GM12865 (cell line): ENCODE results near the gene ZNF92.
"Not testable (repeated sequence)": the region's sequence is repeated elsewhere in the genome, so short reads cannot be mapped to it uniquely, and the experiment has no call there.

Experiments used
- DNase-seq: peaks from one replicate; pipeline ENCODE4 v3.0.0; 2010; ENCODE audit warnings: low read depth
- H3K4me3 ChIP-seq: 2 replicates; pipeline ENCODE4 v1.5.1; 2011; ENCODE audit warnings: mild to moderate bottlenecking, low read depth, low read length, control low read depth
- CTCF ChIP-seq: IDR thresholded peaks from 2 replicates; pipeline ENCODE4 v1.5.1; 2011; ENCODE audit warnings: low read length, control low read depth, low read depth, inconsistent platforms; ENCODE audit not compliant: insufficient read depth; ENCODE audit errors: missing control alignments

The ZNF92 gene

DNA sequence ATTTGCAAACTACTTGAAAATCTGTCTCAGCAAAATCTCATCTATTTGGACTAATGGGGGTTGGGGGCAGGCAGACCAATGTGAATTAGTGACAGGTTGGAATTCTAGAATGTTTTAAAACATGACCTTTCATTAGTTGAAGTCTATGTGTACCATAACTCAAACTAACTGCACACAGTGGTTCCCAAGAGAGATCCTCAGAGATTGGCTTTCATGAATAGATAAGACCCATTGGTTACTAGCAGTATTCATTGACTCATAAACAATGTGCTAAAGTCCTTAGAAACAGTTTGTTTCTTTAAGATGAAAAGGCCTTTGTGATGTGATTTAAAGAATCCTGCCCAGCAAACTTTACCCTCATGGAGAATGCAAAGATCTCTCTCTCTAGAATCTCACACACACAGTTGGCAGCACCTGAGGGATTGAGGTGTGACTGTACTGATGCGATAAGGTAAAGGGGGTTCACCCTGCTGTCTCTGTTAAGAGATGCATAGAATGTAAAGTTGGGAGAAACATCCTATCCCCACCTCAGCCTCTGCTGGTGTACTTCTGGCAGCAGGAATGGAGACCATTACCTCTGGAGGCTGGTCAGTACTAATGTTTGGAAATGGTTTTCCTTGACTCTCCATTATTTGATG, 70.7 kb downstream of the ZNF92 start:
- TF ChIP-seq CTCF = no peak
- no peak for DNase-seq
- H3K4me3 ChIP-seq = no peak overlapping the region

DNA sequence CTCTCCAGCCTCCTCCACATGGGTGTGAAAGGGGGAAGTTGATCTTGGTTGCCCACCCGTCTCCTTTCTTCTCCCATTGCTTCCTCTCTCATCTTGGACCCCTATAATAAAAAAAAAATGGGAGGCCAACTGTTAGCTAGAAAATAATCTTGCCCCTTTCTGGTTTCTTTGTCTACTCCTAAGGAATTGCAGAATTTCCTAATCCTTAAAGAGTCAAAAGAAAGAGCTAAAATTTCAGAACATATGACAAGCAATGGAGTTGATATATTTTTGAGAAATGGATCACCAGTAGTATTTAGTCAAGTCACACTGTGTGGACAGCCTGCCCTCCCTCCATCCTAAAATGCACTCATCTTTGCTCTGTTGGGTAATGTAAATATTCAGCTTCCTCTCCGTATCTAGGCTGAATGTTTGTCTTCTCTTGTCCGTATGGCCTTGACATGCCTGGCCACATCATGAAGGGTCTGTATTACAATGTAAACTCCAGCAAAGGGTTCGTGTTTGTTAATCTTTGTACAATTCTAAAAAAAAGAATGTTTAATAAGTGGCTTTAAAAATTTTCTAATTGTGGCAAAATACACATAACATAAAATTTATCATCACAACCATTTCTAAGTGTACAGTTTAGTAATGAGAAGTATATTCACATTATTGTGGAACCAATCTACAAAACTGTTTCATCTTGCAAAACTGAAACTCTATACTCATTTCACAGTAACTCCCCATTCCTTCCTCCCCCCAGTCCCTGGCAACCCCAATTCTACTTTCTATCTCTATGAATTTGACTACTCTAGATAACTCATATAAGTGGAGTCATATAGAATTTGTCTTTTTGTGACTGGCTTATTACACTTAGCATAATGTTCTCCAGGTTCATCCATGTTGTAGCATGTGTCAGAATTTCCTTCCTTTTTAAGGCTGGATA, 71.5 kb downstream of the ZNF92 start:
- no peak for TF ChIP-seq CTCF
- DNase-seq = no peak
- H3K4me3 ChIP-seq = no peak overlapping the region

DNA sequence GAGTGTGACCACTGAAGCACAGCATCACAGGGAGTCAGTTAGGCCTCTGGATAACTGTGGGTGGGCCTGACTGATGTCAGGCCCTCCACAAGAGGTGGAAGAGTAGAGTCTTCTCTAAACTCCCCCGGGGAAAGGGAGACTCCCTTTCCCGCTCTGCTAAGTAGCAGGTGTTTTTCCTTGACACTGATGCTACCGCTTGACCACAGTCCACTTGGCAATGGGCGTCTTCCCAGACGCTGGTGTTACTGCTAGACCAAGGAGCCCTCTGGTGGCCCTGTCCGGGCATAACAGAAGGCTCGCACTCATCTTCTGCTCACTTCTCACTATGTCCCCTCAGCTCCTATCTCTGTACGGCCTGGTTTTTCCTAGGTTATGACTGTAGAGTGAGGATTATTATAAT, 73.4 kb downstream of the ZNF92 start:
- peak; percentile 18 for DNase-seq
- peak; percentile 15 for TF ChIP-seq CTCF
- H3K4me3 ChIP-seq = not testable (repeated sequence)

DNA sequence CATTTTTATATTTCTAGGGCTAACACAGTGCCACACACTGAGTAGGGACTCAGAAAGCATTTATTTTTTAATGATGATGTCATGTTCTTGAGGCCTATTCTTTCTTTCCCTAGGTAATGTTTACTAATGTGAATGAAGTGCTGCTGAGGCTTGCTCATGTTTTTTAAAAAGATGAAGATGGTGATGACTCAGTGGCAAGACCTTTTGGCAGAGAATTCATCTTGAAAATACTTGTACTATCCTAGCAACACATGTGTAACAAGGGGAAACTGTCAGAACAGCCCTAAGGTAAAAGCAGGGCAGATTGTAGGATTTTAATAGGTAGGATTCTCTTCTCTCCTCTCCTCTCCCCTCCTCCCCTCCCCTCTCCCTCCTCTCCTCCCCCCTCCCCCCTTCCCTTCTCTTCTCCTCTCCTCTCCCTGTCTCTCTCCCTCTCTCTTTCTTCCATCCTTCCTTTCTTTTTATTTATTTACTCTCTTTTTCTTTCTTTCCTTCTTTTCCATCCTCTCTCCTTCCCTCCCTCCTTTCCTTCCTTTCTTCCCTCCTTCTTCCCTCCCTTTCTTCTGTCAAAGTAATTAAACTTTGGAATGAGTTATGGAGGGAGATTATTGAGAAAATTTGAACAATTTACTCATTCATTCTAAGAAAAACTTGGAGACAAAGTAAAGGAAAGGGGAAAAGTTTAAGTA, 75.3 kb downstream of the ZNF92 start:
- DNase-seq = no peak
- TF ChIP-seq CTCF = no peak
- H3K4me3 ChIP-seq = no peak overlapping the region

- no peak for TF ChIP-seq CTCF
- DNase-seq = no peak
- H3K4me3 ChIP-seq = no peak overlapping the region
These were observed 75.8 kb downstream of the ZNF92 start for GRCh38 chr7:65449505-65449852.
